GM21825 (cell line): Measurements from ENCODE around the gene TNFSF12.

Source experiments
- ATAC-seq: cut with Tn5 transposase; IDR thresholded peaks from one replicate; pipeline ENCODE4 v1.9.1; 2021; ENCODE audit warnings: mild to moderate bottlenecking, moderate library complexity; ENCODE audit not compliant: unreplicated experiment

TNFSF12 gene

GRCh38 chr17:7541074-7541621, 7.7 kb upstream of the TNFSF12 start:
- no peak for ATAC-seq

GRCh38 chr17:7544911-7545310, 3.9 kb upstream of the TNFSF12 start:
- no peak for ATAC-seq

- ATAC-seq, result no peak
Observed at GRCh38 chr17:7549401-7550055, 670 bp downstream of the TNFSF12 start.

GRCh38 chr17:7550344-7550743, 1.5 kb downstream of the TNFSF12 start:
- no peak for ATAC-seq

GRCh38 chr17:7551396-7551795, 2.5 kb downstream of the TNFSF12 start:
- ATAC-seq, result no peak

- ATAC-seq, result peak; percentile 61
Observed at GRCh38 chr17:7552621-7553051, 3.8 kb downstream of the TNFSF12 start.

GRCh38 chr17:7553356-7553755, 4.5 kb downstream of the TNFSF12 start:
- no peak for ATAC-seq

GRCh38 chr17:7555320-7555948, 6.6 kb downstream of the TNFSF12 start:
- ATAC-seq, result no peak

- ATAC-seq, result no peak
Observed at GRCh38 chr17:7556627-7557026, 7.8 kb downstream of the TNFSF12 start.

- no peak for ATAC-seq
Observed at GRCh38 chr17:7557147-7557764, 8.4 kb downstream of the TNFSF12 start.

GRCh38 chr17:7557775-7558543, 9.1 kb downstream of the TNFSF12 start:
- ATAC-seq, result no peak

- no peak for ATAC-seq
Observed at GRCh38 chr17:7558544-7559319, 9.9 kb downstream of the TNFSF12 start, which contains the start of gene TNFSF13. Gene TNFSF13, plus strand, starts transcription at chr17:7558750. Its CDS starts 290 bp downstream, at chr17:7559040.

GRCh38 chr17:7559320-7560171, 10.7 kb downstream of the TNFSF12 start:
- ATAC-seq, result no peak

GRCh38 chr17:7560172-7561027, 11.5 kb downstream of the TNFSF12 start:
- no peak for ATAC-seq

- peak; percentile 45 for ATAC-seq
Observed at GRCh38 chr17:7561028-7561575, 12.2 kb downstream of the TNFSF12 start.

- ATAC-seq, result peak; percentile 41
Observed at GRCh38 chr17:7561589-7562207, 12.8 kb downstream of the TNFSF12 start, which contains the start of gene SENP3. Gene SENP3, plus strand, starts transcription at chr17:7561919. Its CDS starts 1,158 bp downstream, at chr17:7563077.

GRCh38 chr17:7562208-7562605, 13.3 kb downstream of the TNFSF12 start:
- no peak for ATAC-seq
